ENCODE results near the gene NCOA6. TPM values are rescaled to one million over a fixed set of nuclear protein-coding genes. Genes with fewer than 3 reads are reported as not detected.

The NCOA6 gene
- total RNA-seq, 4 donors from 2014 or later: 26.5 to 33.8 (median 32.3) TPM

DNA sequence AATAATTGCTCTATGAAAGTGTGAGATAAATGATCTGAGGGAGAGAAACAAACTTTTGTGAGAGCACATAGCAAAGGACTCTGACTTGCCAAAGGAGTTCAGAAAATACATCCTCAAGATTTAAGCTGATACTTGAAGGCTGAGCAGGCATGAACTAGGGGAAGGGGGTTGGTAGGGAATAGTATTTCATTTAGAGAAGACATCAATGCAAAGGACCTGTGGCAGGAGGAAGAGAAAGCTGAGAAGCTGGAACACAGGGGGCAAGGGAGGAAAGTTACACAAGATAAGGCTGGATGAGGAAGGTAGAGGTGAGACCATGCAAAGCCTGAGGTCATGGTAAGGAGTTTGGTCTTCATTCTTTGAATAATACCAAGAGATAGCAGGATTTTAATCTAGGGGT lies 50.6 kb downstream of the NCOA6 start:
- intact Hi-C loops (cut with DNase I): no loop called here
- TF ChIP-seq, protein P1, sequence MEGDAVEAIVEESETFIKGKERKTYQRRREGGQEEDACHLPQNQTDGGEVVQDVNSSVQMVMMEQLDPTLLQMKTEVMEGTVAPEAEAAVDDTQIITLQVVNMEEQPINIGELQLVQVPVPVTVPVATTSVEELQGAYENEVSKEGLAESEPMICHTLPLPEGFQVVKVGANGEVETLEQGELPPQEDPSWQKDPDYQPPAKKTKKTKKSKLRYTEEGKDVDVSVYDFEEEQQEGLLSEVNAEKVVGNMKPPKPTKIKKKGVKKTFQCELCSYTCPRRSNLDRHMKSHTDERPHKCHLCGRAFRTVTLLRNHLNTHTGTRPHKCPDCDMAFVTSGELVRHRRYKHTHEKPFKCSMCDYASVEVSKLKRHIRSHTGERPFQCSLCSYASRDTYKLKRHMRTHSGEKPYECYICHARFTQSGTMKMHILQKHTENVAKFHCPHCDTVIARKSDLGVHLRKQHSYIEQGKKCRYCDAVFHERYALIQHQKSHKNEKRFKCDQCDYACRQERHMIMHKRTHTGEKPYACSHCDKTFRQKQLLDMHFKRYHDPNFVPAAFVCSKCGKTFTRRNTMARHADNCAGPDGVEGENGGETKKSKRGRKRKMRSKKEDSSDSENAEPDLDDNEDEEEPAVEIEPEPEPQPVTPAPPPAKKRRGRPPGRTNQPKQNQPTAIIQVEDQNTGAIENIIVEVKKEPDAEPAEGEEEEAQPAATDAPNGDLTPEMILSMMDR (IDR thresholded peaks at IDR 0.05): no peak
- TF ChIP-seq POLR2A (IDR thresholded peaks at IDR 0.05): no peak
- DNase-seq: no peak
- Histone ChIP-seq H3K36me3 (peaks cover 0 to 6% of the 10 kb centered on the region in 2 donors), H3K27me3 (no peaks in the 10 kb centered on the region), H3K4me3 (replicated peaks in 1 of 3) (no peak overlapping the region), H3K4me1 (peaks cover 25 to 32% of the 10 kb centered on the region in 2 donors), H3K9me3 (no peaks in the 10 kb centered on the region), H3K27ac (peak overlapping the region; percentile 27 to 72 (median 46))

DNA sequence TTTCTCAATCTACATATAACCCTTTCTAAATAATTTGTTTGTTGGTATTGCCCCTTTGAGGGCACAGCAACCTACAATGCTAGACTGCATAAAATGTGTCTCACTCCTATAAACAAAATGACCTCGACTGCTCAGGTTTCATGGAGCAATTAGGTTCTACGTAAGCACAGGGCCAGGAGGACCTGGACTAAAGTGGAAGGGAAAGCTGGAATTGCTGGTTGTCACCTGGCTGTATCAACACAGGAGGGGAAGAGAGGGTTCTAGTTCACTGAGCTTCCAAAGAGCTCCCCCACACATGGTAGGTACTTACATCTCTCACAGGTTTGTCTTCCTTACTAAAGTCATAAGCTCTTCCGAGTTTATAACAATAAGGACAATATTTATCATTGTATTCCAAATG lies 51.0 kb downstream of the NCOA6 start:
- intact Hi-C loops (cut with DNase I): no loop called here
- no peaks in the 10 kb centered on the region for H3K27me3 ChIP-seq
- H3K36me3 ChIP-seq: peaks cover 0 to 6% of the 10 kb centered on the region in 2 donors
- no peak for TF ChIP-seq POLR2A (IDR thresholded peaks at IDR 0.05)
- TF ChIP-seq, protein P1 (IDR thresholded peaks at IDR 0.05): no peak
- H3K4me3 ChIP-seq (replicated peaks in 1 of 3): no peak overlapping the region
- no peaks in the 10 kb centered on the region for H3K9me3 ChIP-seq
- peak overlapping the region; percentile 27 to 72 (median 46) for H3K27ac ChIP-seq
- H3K4me1 ChIP-seq: peaks cover 27 to 34% of the 10 kb centered on the region in 2 donors
- WGBS, 2 donors: 37 to 49% methylated on average over 3 of the region's 3 CpGs
- DNase-seq: peak; percentile 44 to 52

DNA sequence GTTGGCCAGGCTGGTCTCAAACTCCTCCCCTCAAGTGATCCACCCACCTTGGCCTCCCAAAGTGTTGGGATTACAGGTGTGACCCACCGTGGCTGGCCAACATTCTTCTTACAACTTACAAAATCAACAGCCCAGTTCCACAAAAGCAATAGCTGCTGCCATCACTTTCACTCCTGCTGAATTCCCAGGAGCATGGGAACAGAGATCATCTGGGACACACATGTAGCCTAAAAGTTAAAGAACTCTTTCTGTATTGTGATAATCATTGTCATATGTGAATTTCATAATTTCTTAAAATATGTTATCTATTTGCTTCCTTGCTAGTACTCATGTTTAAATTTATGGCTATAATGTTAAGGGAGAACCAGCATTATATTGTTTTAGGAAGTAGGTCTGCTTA lies 51.7 kb downstream of the NCOA6 start:
- TF ChIP-seq, protein P1 (IDR thresholded peaks at IDR 0.05): no peak
- TF ChIP-seq POLR2A (IDR thresholded peaks at IDR 0.05): no peak
- intact Hi-C loops (cut with DNase I): no loop called here
- peaks cover 0 to 6% of the 10 kb centered on the region in 2 donors for H3K36me3 ChIP-seq
- no peaks in the 10 kb centered on the region for H3K9me3 ChIP-seq
- H3K27ac ChIP-seq: peak overlapping the region; percentile 1 to 72 (median 46)
- no peak overlapping the region for H3K4me3 ChIP-seq (replicated peaks in 1 of 3)
- peaks cover 28 to 37% of the 10 kb centered on the region in 2 donors for H3K4me1 ChIP-seq
- 30 to 33% methylated on average over 1 of the region's 1 CpG for WGBS, 2 donors
- H3K27me3 ChIP-seq: no peaks in the 10 kb centered on the region
- DNase-seq: peak; percentile 12 to 45

DNA sequence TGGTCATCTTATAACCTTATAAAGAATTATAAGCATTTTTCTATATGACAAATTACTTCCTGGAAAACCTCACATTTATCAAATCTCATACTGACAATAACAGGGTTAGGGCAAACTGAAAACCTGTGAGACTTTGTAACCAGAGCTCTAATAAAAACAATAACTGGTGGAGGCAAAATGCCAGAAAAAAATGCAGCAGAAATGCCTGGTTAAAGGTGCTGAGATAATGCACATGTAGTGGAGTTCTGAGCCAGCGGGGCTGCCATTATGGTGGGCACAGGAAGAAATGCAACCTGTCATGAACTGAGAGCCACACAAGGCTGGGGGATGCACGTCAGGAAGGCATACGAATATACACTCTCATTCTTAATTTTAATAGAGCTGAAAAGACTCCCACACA lies 53.0 kb downstream of the NCOA6 start:
- H3K4me1 ChIP-seq: peaks cover 28 to 37% of the 10 kb centered on the region in 2 donors
- H3K27me3 ChIP-seq: no peaks in the 10 kb centered on the region
- H3K27ac ChIP-seq: no peak overlapping the region
- no peaks in the 10 kb centered on the region for H3K9me3 ChIP-seq
- peaks cover 7 to 18% of the 10 kb centered on the region in 2 donors for H3K36me3 ChIP-seq
- DNase-seq: no peak
- WGBS, 2 donors: 93 to 95% methylated on average over 3 of the region's 3 CpGs
- no peak for TF ChIP-seq POLR2A (IDR thresholded peaks at IDR 0.05)
- TF ChIP-seq, protein P1 (IDR thresholded peaks at IDR 0.05): no peak
- H3K4me3 ChIP-seq (replicated peaks in 1 of 3): no peak overlapping the region
- intact Hi-C loops (cut with DNase I): no loop called here

DNA sequence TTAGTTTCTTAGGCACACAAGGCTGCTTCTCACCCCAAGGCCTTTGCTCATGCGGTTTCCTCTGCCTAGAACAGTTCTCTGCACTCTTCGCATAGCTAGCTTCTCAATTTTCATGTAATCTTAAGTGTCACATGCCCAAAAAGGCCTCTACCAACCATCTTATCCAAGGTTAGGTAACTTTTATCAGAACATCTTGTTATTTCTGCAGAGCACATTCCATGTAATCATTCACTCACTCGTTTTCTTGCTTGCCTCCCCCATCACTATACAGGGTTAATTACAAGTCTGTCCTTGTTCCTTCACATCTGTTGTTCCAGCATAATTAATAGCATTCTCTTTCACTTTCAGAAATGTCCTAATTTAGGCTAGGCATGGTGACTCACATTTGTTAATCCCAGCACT lies 53.8 kb downstream of the NCOA6 start:
- TF ChIP-seq POLR2A (IDR thresholded peaks at IDR 0.05): peak in 1 of 2 donors; percentile 22
- TF ChIP-seq, protein P1 (IDR thresholded peaks at IDR 0.05): no peak
- Histone ChIP-seq H3K36me3 (peaks cover 7 to 22% of the 10 kb centered on the region in 2 donors), H3K27me3 (no peaks in the 10 kb centered on the region), H3K27ac (peak overlapping the region; percentile 45 to 54 (median 51)), H3K4me1 (peaks cover 28 to 37% of the 10 kb centered on the region in 2 donors), H3K4me3 (replicated peaks in 1 of 3) (no peak overlapping the region), H3K9me3 (no peaks in the 10 kb centered on the region)
- 52 to 69% methylated on average over 3 of the region's 3 CpGs for WGBS, 2 donors
- intact Hi-C loops (cut with DNase I): no loop called here
- peak; percentile 24 to 36 for DNase-seq

Measured in thyroid gland (tissue), 4 donors.